Epidermal melanocyte (primary cell): ENCODE measurements around the gene SNX20.
A peak's percentile ranks its signal among the peaks of the same experiment; 100 is the strongest.

Experiments used
- DNase-seq: peaks from one replicate; pipeline ENCODE4 v3.0.0; 2011; ENCODE audit warnings: low spot score; ENCODE audit not compliant: insufficient read length

The SNX20 gene

DNA sequence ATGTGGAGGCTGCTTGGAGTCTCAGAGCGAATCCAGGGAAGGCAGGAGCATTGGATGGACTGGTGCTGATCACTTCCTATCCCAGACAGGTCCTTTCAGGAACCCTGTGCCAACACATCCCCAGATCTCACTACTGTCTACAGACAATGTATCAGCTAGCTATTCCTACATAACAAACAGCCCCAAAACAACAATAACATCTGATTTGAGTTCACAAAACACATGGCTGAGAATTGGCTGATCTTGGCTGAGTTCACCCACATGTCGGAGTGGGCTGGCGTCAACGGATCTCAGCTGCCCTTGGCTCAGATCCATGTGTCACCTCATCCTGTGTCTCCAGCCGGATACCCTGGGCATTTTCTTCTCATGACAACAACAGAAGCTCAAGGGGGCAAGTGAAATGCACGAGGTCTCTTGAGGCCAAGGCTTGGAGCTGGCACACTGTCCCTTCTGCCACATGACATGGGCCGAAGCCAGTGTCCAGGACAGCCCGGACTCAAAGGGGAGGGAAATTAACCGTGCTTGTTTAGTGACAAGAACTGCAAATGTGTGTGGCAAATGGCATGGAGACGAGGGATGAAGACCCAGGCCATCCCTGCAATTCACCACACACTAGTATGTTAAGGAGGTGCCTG lies 18.7 kb downstream of the SNX20 start:
- no peak for DNase-seq

DNA sequence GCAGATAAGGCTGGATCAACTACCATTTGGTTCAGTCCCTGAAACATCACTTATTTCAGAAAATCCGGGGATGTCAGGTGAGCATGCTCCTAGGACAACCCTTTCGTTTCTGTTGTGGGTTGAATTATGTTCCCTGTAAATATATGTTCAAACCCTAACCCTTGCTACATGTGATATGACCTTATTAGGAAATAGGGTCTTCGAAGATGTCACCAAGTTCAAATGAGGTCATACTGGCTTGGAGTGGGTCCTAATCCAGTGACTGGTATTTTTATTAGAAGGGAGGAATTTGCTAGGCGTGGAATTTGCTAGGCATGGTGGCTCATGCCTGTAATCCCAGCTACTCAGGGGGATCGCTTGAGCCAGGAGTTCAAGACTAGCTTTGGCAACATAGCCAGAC lies 21.3 kb downstream of the SNX20 start:
- DNase-seq = no peak

DNA sequence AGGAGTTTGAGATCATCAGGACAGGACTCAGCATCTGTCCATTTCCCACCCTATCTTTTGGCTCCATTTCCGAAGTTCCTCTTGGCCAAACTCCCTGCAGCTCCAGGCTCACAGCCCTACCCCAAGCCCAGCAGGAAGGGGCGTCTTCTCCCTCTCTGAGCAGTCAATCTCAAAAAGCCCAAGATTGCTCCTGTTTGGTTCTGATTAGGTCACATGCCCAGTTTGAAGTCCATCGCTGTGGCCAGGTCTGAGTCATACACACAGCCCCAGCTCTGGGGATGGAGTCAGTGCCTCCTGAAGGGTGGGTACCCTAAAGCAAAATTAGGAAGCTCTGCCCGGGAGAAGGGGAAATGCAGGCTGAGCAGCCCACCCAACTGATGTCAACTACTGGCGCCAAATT lies 23.9 kb downstream of the SNX20 start:
- no peak for DNase-seq

DNA sequence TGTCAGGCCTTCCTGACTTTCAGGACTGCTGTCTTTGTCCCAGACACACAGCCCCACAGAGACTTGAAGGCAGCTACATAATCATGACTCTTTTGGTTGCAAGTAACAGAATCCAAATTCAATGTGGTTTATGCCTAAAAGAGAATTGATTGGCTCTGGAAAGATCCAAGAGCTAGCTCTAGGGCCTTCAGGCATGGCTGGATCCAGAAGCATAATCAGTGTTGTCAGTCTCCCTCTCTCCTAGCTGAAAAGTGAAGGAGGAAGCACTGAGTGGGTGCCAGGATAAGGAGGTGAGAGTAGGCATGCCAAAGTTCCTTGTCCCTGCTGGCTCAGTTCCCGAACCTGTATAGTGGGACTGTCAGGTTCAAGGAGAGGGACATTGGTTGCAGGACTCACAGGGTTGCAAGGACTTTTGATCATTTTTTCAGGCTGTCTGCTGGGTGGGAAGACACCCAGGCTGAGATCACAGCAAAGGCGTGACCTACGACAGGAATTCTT lies 25.5 kb downstream of the SNX20 start:
- DNase-seq = no peak

DNA sequence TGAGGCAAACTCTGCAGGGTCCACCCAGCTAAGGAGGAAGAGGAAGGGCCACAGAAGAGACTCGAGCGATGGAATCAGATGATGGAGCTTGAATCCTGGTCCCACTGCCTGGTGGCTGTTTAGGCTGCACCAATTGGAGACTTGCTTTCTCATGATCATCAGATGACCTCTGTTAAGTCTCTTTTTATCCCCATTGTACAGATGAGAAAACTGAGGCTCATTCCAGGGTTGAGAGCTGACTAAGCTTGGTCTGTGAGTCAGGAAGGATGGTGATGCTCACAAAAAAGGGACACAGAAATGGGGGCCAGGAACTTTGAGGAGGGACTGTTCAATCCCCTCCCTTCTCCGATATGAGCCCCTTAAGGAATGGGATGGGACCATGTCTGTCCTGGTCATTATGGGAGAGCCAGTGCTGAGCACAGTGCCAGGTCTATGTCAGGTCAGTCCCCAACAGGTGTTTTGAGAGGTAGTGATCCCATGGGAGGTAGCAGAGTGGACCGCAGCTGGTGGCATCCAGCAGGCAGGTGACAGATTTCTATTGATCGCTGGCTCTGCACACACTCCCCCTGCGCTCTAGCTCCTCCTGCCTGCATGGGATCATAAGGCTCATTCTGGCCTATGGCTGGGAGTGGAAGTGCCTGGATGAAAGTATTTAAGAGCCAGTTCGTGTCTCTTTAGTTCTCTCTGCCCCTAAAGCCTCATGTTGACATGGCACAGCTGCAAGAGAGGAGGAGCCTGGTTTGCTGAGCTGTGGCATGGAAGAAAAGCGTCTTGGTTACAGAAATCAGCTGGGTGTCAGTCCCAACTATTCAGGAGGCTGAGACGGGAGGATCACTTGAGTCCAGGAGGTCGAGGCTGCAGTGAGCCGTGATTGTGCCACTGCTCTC lies 27.2 kb downstream of the SNX20 start:
- no peak for DNase-seq

DNA sequence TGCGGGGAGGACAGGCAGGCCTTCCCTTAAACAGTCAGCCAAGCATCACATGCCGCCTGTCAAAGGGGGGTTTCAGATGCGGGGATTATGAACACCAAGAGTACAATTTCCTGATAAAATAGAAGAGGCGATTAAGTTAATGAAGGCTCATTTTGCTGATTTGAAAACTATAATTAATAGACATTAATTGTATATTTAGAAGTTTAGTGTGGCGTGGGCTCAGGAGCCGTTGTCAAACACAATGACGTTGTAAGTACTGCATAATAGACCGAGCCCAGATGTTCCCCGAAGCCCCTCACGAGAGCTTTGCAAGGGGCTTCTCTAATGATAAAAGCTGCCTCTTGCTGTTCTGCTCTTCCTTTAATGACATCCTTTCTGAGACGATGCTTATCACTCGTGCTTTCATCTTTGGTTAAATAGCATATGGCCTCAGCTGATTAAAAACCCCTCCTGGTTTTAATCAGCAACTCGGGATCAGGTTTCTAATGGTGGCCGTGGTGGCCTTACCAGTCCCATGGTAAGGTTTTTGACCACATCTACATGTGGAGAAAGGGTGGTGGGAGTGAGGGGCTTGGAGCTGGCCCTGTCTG lies 28.2 kb downstream of the SNX20 start:
- DNase-seq = no peak

DNA sequence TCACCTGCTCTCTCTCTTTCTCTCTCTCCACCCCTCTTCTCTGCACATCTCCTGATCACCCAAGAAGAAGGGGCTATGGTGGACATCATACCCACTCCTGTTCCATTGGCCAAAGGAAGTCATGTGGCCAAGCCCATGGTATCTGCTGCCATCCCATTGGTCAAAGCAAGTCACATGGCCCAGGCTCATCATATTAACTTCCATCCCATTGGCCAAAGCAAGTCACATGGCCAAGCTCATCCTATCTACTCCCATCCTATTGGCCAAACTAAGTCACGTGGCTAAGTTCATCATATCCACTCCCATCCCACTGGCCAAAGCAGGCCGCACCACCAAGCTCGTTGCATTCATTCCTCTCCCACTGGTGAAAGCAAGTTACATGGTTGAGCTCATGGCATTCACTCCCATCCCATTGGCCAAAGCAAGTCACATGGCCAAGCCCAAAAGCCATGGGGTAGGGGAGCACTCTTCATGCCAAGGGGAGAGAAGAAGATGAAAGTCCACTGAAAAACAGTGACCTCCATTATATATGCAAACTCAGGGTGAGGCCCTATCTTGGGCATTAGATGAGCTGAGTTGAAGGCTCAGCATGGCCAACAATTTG lies 29.2 kb downstream of the SNX20 start:
- no peak for DNase-seq

DNA sequence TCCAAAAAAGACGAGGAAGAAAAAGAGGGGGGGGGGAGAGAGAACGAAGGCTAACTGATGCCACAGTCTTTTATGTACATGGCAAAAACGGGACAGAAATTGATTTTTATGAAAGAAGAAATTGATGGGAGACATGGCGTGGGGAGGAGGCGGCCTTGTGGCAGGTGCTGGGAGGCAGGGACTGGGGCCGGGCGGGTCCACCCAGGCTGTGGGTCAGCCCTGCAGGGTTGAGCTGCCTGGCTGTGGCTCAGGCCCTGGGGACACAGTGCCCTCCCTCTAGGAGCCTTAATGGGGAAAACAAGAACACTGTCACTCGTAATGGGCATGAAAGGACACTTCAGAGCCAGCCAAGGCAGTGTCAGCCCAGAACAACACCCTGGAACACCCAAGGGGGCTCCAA lies 34.8 kb downstream of the SNX20 start:
- DNase-seq = no peak

DNA sequence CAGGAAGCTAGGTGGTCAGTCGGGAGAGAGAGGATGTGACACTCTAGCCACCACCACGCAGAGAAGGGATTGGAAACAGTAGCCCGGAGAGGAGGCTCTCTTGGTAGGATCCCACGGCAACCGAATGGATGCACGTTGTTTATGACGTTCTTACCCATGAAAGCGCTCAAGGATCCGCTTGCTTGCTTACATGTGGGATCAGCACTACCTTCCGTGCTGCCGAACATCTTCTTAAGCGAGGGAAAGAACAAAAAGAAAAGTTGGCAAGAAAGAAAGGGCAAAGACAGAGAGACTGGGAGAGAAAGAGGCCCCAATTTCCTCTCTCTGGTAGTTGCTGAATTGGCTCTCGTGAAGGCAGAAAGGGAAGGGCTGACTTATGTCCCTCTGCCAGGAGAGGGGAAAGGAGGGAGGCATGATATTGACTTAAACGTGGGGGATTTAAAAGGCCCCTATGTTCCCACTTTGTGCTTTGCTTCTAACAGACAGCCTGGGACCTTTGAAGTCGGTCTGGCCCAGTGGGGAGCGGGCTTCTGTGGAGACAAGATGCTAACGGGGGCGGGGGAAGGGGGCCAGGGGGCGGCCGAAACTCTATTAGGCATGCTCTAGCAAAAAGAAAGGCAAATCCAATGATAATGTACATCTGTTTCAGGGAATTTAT lies 35.4 kb downstream of the SNX20 start:
- no peak for DNase-seq

DNA sequence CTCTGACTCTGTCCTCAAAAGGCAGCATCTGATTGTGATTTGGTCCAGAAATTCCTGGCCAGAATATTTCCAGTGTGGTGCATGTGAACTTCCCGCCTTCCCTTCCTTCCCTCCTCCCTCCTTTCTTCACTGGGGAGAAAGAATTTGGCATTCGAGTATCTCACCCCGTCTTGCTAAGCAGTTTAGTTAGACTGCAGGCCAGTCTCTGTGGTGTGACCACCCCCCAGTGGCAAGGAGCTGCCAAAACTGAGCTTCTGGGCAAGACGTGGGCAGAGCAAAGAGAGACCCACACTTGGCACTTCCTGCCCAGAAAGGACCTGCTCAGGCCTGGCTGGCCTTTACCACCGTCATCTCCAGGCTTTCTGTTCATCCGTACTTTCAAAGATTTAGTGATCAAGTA lies 36.4 kb downstream of the SNX20 start:
- peak; percentile 54 for DNase-seq

DNA sequence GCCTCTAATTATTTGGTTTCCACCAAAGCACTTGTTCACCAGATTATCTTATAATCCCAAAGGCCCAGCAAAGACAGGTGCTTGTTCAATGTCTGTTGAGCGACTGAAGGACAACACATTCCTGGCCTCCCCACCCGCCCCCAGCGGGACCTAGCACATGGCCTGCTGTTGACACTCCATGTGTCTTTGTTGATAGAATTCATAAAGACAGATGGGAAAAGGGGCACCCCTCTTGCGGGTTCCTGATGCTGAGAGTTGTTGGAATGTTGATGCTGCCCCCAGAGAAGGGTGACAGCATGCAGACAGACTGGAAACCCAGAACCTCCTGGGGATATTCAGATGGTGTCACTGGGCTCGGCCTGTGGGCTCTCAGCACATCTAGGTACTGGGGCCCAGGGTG lies 36.9 kb downstream of the SNX20 start:
- DNase-seq = no peak

DNA sequence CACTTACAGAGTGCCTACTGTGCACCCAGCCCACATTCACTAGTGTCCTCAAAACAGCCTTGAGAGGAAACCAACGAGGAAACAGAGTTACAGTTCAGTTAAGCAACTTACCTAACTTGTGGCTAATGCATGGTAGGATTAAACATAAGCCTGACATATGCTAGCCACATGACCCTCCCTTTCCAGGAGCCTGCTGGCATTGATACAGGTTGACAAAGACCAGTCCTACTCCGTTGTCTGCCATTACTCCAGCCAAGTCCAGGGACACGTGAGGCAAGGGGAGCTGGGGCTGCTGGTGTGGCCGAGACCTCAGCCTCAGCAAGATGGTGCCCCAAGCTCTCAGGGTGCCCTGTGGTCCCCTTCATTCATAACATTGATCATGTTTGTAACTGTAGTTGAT lies 37.9 kb downstream of the SNX20 start:
- DNase-seq = no peak

DNA sequence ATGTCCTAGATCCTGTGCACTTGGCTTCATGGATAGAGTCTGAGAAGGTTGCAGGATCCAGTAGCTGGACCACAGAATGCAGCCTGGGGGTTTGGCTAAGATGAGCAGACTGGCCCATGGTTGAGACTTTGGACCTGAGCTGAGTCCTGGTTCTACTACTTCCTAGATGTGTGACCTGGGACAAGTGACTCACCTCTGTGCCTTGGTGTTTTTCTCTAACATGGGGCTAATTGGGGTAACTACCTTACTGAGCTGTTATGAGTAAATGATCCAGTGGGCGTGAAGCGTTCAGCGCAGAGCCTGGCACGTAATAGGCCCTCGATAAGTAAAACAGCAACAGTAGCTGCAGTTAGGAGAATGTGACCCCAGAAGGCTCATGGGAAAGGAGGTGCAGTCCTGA lies 38.8 kb downstream of the SNX20 start:
- no peak for DNase-seq

DNA sequence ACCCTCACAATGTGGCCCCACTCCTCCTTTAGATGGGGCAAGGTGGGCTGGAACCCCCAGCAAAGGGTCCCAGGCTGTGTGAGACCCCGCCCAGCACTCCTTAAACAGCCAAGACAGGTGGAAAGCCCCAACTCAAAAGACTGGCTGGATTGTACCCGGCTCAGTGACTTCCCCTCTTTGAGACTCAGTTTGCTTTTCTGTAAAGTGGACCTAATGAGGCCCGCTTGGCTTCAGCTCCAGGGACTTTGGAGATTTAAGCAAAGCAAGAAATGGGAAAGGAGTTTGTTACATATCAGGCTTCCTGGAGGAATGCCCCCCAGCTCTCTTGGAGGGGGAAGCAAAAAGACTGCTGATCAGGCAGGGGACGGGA lies 39.3 kb downstream of the SNX20 start:
- no peak for DNase-seq

DNA sequence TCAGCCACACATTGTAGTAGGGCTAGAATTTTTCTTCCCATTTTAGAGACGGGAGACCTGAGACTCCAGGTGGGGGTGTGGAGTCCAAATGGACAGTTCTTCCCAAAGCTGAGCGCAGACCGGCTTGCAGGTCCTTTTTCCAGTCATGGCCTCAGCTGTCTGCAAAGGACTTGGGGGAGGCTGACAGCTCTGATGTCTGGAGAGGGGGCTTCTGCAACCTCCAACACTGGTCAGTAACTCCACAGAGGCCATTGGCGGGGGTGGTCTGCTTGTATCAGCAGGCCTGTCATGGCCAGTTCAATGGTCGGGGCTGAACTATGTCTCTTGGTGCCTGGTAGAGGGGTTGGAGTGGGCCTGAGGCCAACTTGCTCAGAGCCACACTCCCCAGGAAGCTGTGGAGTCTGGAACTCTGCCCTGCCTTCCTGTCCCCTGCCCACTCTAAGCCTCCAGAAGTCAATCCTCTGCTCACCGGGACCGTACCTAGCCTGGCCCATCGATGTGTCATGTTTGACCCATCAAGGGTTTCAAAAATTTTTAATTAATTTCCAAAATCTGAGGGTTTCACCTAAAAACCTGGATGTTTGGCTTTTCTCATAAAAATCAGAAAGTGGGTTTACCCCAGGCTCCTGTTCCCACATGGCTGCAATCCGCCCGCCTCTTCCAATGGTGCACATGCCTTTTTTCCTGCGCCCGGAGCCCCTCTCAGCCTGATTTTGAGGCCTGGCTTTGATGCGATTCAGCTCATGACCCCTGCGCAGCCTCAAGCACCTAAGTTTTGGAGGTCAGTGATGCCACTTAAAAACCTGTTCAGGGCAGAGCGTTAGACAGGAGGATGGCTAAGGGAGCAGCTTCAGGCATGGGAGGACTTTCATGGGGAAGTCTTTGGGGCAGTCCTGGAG lies 39.9 kb downstream of the SNX20 start:
- no peak for DNase-seq

DNA sequence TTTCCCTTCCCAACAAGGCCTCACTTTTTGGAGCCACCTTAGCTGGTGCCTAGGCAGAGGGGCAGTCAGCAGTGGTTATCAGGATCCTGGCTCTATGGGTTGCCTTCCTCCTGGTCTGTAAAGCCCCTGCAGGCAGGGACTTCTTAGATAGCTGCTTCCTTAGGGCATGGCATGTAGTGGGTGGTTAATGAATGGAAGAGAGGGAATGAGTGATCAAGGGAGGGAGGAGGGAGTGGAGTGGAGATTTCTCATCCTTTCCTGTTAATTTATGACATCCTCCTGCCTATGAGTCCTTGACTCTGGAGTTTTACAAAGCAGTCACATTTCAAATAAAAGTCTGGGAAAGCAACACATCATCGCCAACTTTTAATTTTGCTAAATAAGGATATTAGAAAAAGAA lies 40.7 kb downstream of the SNX20 start:
- DNase-seq = peak; percentile 50

DNA sequence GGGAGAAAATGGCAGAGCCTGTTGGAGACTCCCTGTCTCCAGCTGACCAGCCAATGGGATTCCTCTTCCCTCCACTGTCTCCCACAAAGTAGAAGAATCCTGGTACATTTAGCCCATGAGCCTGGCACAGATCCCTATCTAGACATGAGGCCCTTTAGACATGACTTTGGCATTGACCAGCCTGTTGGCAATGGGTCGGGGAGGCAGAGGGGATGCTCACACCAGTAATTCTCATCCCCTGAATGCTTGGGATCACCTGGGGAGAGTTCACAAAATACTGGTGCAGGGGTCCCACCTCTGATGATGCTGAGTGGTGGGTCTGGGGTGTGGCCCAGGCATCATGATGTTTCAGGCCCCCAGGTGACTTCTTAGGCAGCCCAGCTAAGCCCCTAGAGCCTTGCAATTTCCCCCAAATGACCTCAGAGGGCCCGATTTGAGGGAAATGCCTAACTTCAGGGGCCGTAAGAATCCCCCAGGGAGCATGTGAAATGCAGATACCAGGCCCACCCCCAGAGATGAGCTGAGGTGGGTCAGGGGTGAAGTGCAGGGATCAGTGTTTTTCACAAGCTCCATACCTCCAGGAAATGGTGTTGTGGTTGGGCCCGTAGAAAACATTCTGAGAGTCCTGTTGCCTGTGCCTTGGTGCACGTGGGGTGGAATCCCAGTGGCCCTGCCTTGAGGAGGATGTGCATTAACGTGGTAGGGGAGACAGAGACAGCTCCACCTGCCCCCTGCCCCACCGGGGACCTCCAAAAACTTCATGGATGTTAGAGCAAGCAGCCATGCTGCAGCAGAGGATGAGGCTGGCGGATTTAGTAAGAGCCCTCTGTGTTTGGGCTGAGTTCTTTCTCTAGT lies 42.1 kb downstream of the SNX20 start:
- DNase-seq = no peak

DNA sequence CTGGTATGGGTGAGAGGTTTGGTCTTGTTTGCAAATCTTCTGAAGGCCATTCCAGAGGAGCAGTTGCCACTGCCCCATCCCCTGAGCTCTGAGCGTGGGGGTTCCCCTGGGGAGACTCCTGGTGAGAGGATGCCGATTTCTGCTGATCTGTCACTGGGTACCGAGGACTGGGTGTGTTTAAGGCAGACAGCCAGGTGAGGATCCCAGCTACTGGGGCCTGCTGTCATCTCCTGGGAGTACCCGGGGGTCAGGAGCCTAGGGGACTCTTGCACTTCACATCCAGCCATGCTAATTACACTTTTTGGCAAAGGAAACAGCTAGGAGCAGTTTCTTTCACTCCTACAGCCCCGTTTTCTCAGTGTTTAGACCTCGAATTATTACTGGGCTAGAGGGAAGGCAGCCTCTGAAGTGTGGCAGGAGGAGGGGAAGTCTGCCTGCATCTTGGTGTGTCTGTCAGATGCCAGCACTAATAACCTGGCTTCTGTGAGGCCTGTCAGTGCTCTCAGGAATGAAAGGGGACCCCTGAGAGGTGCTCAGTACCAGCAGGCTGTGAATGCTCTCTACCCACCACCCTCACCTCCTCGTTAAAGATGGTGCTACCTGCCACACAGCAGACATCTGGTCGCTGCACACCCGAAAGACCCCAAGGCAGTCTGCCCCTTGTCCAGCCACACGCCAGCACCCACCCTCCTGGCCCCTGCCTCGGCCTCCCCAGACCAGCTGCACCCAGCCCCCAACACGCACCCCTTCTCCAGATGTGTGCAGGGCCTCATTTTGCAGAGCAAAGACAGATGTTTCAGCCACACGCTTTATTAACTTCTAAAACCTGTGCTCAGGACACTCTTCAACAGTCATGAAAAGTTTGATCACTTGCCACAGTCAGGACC lies 43.2 kb downstream of the SNX20 start:
- no peak for DNase-seq
